GM20000 (cell line): ENCODE data around the gene PNO1.

Experiments
- DNase-seq: peaks from one replicate; pipeline ENCODE4 v3.0.0; 2012; ENCODE audit warnings: low spot score
- CTCF ChIP-seq: IDR thresholded peaks from 2 replicates; pipeline ENCODE4 v1.5.1; 2012; ENCODE audit warnings: mild to moderate bottlenecking, control low read depth; ENCODE audit errors: extremely low read depth, missing control alignments

Gene PNO1

GRCh38 chr2:68157002-68157401 lies 686 bp upstream of the PNO1 start:
- DNase-seq = no peak
- TF ChIP-seq CTCF = no peak

- no peak for TF ChIP-seq CTCF
These were observed 403 bp downstream of the PNO1 start for GRCh38 chr2:68158134-68158447.

GRCh38 chr2:68163641-68164040 lies 6.0 kb downstream of the PNO1 start:
- no peak for TF ChIP-seq CTCF
- no peak for DNase-seq

More at GRCh38 chr2:68158134-68158447, 403 bp downstream of the PNO1 start:
- DNase-seq = no peak

GRCh38 chr2:68167186-68167585 lies 9.5 kb downstream of the PNO1 start:
- no peak for DNase-seq
- TF ChIP-seq CTCF = no peak

GRCh38 chr2:68169308-68169707 lies 11.6 kb downstream of the PNO1 start:
- no peak for TF ChIP-seq CTCF
- no peak for DNase-seq

- no peak for TF ChIP-seq CTCF
- DNase-seq = no peak
These were observed 13.5 kb downstream of the PNO1 start for GRCh38 chr2:68171146-68171545.

GRCh38 chr2:68171684-68172083 lies 14.0 kb downstream of the PNO1 start:
- no peak for TF ChIP-seq CTCF
- DNase-seq = no peak
